ENCODE data around the gene BRAF.

Gene BRAF

GRCh38 chr7:140734729-140735128, 190.0 kb downstream of the BRAF start:
- Histone ChIP-seq H3K9me3 (ENCODE audit: insufficient read depth, low read length) (no peaks in the 10 kb centered on the region), H3K9me2 (replicated peaks; ENCODE audit: insufficient read depth, low read length) (no peaks in the 10 kb centered on the region), H3K36me3 (ENCODE audit: low read length) (no peaks in the 10 kb centered on the region), H4K20me1 (ENCODE audit: low read depth, low read length) (no peaks in the 10 kb centered on the region), H3K4me2 (ENCODE audit: low read depth, low read length, poor library complexity, severe bottlenecking) (no peak overlapping the region), H3K4me3 (ENCODE audit: insufficient read depth, low read length, poor library complexity, severe bottlenecking) (no peak overlapping the region), H3K9ac (ENCODE audit: low read length) (no peak overlapping the region), H3K27me3 (ENCODE audit: low read length) (no peaks in the 10 kb centered on the region), H2AFZ (ENCODE audit: low read depth, low read length, severe bottlenecking) (no peak overlapping the region), H3F3A (ENCODE audit: insufficient read depth) (no peaks in the 10 kb centered on the region), H3K27ac (ENCODE audit: low read depth, low read length) (no peak overlapping the region), H3K79me2 (ENCODE audit: insufficient read depth, low read length) (no peaks in the 10 kb centered on the region)
- TF ChIP-seq EZH2phosphoT487 (conservative IDR thresholded peaks at IDR 0.05; ENCODE audit: low read length) (no peak), CTCF (IDR thresholded peaks at IDR 0.05; ENCODE audit: insufficient read depth, low read length, poor library complexity, severe bottlenecking) (no peak)

GRCh38 chr7:140734096-140734495, 190.6 kb downstream of the BRAF start:
- no peak overlapping the region for H3K4me2 ChIP-seq (ENCODE audit: low read depth, low read length, poor library complexity, severe bottlenecking)
- no peaks in the 10 kb centered on the region for H3K36me3 ChIP-seq (ENCODE audit: low read length)
- TF ChIP-seq EZH2phosphoT487 (conservative IDR thresholded peaks at IDR 0.05; ENCODE audit: low read length) (no peak), CTCF (IDR thresholded peaks at IDR 0.05; ENCODE audit: insufficient read depth, low read length, poor library complexity, severe bottlenecking) (no peak)
- no peaks in the 10 kb centered on the region for H4K20me1 ChIP-seq (ENCODE audit: low read depth, low read length)
- no peaks in the 10 kb centered on the region for H3K9me2 ChIP-seq (replicated peaks; ENCODE audit: insufficient read depth, low read length)
- no peaks in the 10 kb centered on the region for H3K9me3 ChIP-seq (ENCODE audit: insufficient read depth, low read length)
- no peak overlapping the region for H2AFZ ChIP-seq (ENCODE audit: low read depth, low read length, severe bottlenecking)
- no peak overlapping the region for H3K4me3 ChIP-seq (ENCODE audit: insufficient read depth, low read length, poor library complexity, severe bottlenecking)
- H3F3A ChIP-seq (ENCODE audit: insufficient read depth): no peaks in the 10 kb centered on the region
- no peaks in the 10 kb centered on the region for H3K79me2 ChIP-seq (ENCODE audit: insufficient read depth, low read length)
- H3K27ac ChIP-seq (ENCODE audit: low read depth, low read length): no peak overlapping the region
- no peaks in the 10 kb centered on the region for H3K27me3 ChIP-seq (ENCODE audit: low read length)
- no peak overlapping the region for H3K9ac ChIP-seq (ENCODE audit: low read length)

GRCh38 chr7:140732416-140732815, 192.3 kb downstream of the BRAF start:
- Histone ChIP-seq H3K27me3 (ENCODE audit: low read length) (no peaks in the 10 kb centered on the region), H3K27ac (ENCODE audit: low read depth, low read length) (no peak overlapping the region), H3K9ac (ENCODE audit: low read length) (no peak overlapping the region), H4K20me1 (ENCODE audit: low read depth, low read length) (no peaks in the 10 kb centered on the region), H3K9me3 (ENCODE audit: insufficient read depth, low read length) (no peaks in the 10 kb centered on the region), H3K4me2 (ENCODE audit: low read depth, low read length, poor library complexity, severe bottlenecking) (no peak overlapping the region), H3K9me2 (replicated peaks; ENCODE audit: insufficient read depth, low read length) (no peaks in the 10 kb centered on the region), H3F3A (ENCODE audit: insufficient read depth) (no peaks in the 10 kb centered on the region), H3K4me3 (ENCODE audit: insufficient read depth, low read length, poor library complexity, severe bottlenecking) (no peak overlapping the region), H2AFZ (ENCODE audit: low read depth, low read length, severe bottlenecking) (no peak overlapping the region), H3K79me2 (ENCODE audit: insufficient read depth, low read length) (no peaks in the 10 kb centered on the region), H3K36me3 (ENCODE audit: low read length) (no peaks in the 10 kb centered on the region)
- TF ChIP-seq CTCF (IDR thresholded peaks at IDR 0.05; ENCODE audit: insufficient read depth, low read length, poor library complexity, severe bottlenecking) (no peak), EZH2phosphoT487 (conservative IDR thresholded peaks at IDR 0.05; ENCODE audit: low read length) (no peak)

Measured in SU-DHL-6 (cell line).